Measurements from ENCODE around the gene TMEM232.

Gene TMEM232

GRCh38 chr5:110492446-110492845 is 234.0 kb downstream of the TMEM232 start:
- no peaks in the 10 kb centered on the region for H3K27me3 ChIP-seq (ENCODE audit: insufficient read depth, poor library complexity, severe bottlenecking)
- TF ChIP-seq POLR2AphosphoS5 (IDR thresholded peaks at IDR 0.05; ENCODE audit: low read depth) (no peak), GABPA (IDR thresholded peaks at IDR 0.05; ENCODE audit: low read depth) (no peak), SPI1 (IDR thresholded peaks at IDR 0.05; ENCODE audit: borderline replicate concordance, low read depth) (no peak), CTCF (IDR thresholded peaks at IDR 0.05; ENCODE audit: insufficient read depth, low read length) (no peak), REST (IDR thresholded peaks at IDR 0.05; ENCODE audit: insufficient replicate concordance, low read depth) (no peak)
- no peak overlapping the region for H3K27ac ChIP-seq (replicated peaks)
- no peak for DNase-seq (ENCODE audit: low read depth in 1 of 2, low spot score in 1 of 2)
- H3K4me3 ChIP-seq (replicated peaks; ENCODE audit: insufficient read depth, low read length): no peak overlapping the region

- no peak for TF ChIP-seq SPI1 (IDR thresholded peaks at IDR 0.05; ENCODE audit: borderline replicate concordance, low read depth)
- DNase-seq (ENCODE audit: low read depth in 1 of 2, low spot score in 1 of 2): no peak
- Histone ChIP-seq H3K27ac (replicated peaks) (no peak overlapping the region), H3K4me3 (replicated peaks; ENCODE audit: insufficient read depth, low read length) (no peak overlapping the region), H3K27me3 (ENCODE audit: insufficient read depth, poor library complexity, severe bottlenecking) (no peaks in the 10 kb centered on the region)
Measured at GRCh38 chr5:110478895-110479294, 247.6 kb downstream of the TMEM232 start.

- TF ChIP-seq SPI1 (IDR thresholded peaks at IDR 0.05; ENCODE audit: borderline replicate concordance, low read depth): no peak
- TF ChIP-seq REST (IDR thresholded peaks at IDR 0.05; ENCODE audit: insufficient replicate concordance, low read depth): no peak
- no peak for TF ChIP-seq GABPA (IDR thresholded peaks at IDR 0.05; ENCODE audit: low read depth)
- no peak for TF ChIP-seq POLR2AphosphoS5 (IDR thresholded peaks at IDR 0.05; ENCODE audit: low read depth)
- no peak for TF ChIP-seq CTCF (IDR thresholded peaks at IDR 0.05; ENCODE audit: insufficient read depth, low read length)
- H3K4me3 ChIP-seq (replicated peaks; ENCODE audit: insufficient read depth, low read length): no peak overlapping the region
- DNase-seq (ENCODE audit: low read depth in 1 of 2, low spot score in 1 of 2): no peak
- H3K27me3 ChIP-seq (ENCODE audit: insufficient read depth, poor library complexity, severe bottlenecking): no peaks in the 10 kb centered on the region
- no peak overlapping the region for H3K27ac ChIP-seq (replicated peaks)
Measured at GRCh38 chr5:110477911-110478310, 248.6 kb downstream of the TMEM232 start.

GRCh38 chr5:110476164-110476563 is 250.3 kb downstream of the TMEM232 start:
- DNase-seq (ENCODE audit: low read depth in 1 of 2, low spot score in 1 of 2): no peak
- TF ChIP-seq CTCF (IDR thresholded peaks at IDR 0.05; ENCODE audit: insufficient read depth, low read length) (no peak), SPI1 (IDR thresholded peaks at IDR 0.05; ENCODE audit: borderline replicate concordance, low read depth) (no peak), REST (IDR thresholded peaks at IDR 0.05; ENCODE audit: insufficient replicate concordance, low read depth) (no peak), GABPA (IDR thresholded peaks at IDR 0.05; ENCODE audit: low read depth) (no peak), POLR2AphosphoS5 (IDR thresholded peaks at IDR 0.05; ENCODE audit: low read depth) (no peak)
- H3K27ac ChIP-seq (replicated peaks): no peak overlapping the region
- H3K4me3 ChIP-seq (replicated peaks; ENCODE audit: insufficient read depth, low read length): no peak overlapping the region
- H3K27me3 ChIP-seq (ENCODE audit: insufficient read depth, poor library complexity, severe bottlenecking): no peaks in the 10 kb centered on the region

Data from HL-60 (cell line).